IPS-NIHi11 (cell line): Measurements from ENCODE around the gene SAPCD2.

Experiments
- DNase-seq: peaks from one replicate; pipeline ENCODE4 v3.0.0; 2012; ENCODE audit warnings: mixed read lengths, low spot score

Gene SAPCD2

DNA sequence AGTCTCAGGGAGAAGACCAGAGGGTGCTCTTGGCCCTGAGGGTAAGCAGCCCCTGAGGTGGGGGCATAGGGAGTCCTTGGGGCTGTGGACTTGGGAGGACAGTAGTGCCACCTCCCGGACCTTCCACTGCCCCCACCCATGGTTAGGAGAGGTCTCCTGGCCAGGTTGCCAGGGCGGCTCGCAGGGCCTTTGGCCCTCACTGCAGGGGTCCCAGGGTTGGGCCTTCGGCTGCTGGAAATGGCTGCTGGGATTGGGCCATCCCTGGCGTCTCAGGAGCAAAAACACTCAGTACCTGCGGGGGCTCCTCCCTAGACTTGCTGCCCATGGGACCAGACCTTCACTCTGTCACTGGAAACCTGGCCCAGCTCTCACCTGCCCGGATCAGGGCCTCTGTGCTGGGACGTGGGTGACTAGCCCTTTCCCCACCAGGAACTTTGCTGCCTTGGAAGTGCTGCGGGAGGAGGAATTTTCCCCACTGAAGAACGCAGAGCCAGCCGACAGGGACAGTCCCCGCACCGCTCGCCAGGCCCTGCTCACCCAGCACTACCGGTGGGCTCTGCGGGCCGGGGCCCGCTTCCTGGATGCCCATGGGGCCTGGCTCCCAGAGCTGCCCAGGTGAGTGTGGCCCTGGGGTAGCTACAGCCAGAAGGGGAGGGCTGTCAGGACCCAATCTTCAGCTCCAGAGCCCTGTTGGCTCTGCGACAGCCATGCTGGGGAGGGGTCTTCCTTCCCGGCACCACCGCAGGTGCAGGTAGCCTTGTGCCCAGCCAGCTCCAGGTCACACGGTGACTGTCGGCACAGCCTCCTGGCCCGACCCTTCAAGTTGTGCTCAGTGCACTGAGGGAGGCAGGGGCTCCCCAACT lies 10.1 kb upstream of the SAPCD2 start:
- no peak for DNase-seq

DNA sequence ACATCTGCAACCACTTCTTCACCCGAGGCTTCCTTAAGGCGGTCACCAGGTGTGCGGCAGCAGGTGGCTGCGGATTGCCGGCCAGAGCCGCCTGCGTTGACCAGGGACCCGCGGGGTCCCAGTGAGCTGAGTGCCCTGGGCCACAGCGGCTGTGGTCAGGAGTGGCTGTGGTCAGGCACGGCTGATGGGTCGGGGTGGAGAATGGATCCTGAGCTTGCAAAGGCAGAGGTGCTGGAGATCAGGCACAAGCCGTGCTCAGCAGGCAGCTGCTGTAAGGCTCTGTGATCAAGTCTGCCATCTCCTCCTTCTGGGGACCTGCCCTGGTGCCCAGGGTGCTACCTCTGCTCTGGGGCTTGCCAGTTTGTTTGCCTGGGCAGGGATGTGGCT lies 9.0 kb upstream of the SAPCD2 start:
- DNase-seq = no peak

DNA sequence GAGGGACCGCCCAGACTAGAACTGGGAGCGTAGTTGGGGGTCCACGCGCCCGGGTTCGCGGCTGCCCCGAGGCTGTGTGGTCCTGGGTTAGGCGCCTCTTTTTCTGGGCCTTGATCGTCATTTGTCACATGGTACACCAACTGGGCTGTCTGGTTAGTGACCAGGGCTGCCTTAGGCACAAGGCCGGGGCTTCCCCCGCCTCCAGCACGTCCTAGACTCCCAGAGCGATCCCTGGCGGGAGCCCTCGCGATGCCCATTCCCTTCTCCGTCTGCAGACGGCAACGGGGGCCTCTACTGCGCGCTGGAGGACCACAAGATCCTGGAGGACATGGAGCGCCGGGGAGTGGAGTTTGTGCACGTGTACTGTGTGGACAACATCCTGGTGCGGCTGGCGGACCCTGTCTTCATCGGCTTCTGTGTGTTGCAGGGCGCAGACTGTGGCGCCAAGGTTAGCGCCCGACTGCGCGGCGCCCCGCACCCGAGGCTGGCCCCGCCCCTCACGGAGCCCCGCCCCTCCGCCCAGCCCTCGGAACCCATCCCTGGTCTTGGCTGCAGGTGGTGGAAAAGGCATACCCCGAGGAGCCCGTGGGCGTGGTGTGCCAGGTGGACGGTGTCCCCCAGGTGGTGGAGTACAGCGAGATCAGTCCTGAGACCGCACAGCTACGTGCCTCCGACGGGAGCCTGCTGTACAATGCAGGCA lies 8.5 kb upstream of the SAPCD2 start:
- DNase-seq = peak; percentile 72

DNA sequence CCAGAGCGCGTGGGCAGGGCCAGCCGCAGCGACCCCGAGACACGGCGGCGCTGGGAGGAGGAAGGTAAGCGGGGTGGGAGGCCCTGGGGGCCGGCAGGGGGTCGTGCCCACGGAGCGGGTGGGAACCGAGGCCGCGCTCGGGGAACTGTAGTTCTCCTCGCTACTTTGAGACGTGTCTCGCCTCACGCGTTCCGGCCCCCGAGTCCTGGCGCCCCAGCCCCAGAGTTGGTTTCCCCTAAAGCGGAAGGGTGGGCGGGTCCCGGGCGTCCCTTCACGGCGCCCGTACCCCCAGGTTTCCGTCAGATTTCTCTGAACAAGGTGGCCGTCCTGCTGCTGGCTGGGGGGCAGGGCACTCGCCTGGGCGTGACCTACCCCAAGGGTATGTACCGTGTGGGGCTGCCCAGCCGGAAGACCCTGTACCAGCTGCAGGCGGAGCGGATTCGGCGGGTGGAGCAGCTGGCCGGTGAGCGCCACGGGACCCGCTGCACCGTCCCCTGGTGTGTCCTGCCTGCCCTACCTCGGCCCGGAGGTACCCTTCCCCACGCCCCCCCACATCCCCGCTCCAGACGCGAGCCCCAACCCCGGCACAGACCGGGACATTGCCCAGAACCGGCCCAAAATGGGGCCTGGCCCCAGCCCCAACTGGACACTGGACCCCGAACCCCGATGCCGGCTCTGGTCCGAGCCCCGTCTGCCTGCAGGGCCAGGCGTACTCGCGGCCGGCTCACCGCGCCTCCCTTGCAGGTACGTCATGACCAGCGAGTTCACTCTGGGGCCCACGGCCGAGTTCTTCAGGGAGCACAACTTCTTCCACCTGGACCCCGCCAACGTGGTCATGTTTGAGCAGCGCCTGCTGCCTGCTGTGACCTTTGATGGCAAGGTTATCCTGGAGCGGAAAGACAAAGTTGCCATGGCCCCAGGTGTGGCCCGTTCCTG lies 7.7 kb upstream of the SAPCD2 start:
- no peak for DNase-seq

DNA sequence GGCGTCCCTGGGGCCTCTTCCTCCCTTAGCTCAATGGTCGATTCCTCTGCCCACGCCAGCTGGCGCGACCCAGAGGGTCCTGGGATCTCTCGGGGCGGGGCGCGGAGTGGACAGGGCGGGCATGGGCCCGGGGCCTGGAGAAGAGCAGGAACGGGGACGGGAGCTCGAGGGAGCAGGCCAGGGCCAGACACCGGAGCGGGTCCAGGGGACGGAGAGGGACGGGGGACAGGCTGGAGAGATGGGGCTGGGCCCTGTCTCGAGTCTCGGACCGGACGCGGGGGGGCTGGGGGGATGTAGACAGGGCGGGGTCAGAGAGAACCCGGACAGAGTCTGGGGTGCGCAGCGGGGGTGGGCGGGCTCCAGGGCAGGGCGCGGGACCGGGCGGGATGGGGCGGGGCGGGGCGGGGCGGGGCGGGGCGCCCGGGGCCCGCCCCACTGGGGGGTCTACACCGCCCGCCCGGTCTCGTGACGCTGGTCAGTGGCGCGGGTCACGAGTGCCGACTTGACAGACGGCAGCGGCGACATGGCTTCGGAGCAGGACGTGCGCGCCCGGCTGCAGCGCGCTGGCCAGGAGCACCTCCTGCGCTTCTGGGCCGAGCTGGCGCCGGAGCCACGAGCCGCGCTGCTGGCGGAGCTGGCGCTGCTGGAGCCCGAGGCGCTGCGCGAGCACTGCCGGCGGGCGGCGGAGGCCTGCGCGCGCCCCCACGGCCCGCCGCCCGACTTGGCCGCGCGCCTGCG lies 6.8 kb upstream of the SAPCD2 start, which contains the start of gene UAP1L1:
Gene UAP1L1 (plus strand): TSS at position 508 of the 738 bp plus-strand sequence. CDS start 16 bp downstream, at position 524.
- DNase-seq = peak; percentile 55

DNA sequence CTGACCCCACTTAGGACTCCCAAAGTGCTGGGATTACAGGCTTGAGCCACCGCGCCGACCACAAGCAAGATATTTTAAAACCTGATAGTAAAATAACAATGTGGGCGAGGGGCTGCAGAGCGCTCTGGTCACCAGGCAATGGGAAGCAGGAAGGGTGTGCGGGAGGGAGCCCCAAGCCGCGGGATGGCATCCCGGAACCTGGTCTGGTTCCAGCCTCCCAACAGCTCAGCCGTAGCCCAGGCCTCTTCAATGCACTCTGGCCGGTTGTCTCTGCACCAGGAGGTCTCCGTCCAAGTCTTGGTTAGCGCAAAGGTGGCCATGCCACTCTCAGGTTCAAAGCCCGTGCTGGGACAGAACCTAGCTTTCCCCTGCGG lies 6.3 kb upstream of the SAPCD2 start:
- DNase-seq = no peak

DNA sequence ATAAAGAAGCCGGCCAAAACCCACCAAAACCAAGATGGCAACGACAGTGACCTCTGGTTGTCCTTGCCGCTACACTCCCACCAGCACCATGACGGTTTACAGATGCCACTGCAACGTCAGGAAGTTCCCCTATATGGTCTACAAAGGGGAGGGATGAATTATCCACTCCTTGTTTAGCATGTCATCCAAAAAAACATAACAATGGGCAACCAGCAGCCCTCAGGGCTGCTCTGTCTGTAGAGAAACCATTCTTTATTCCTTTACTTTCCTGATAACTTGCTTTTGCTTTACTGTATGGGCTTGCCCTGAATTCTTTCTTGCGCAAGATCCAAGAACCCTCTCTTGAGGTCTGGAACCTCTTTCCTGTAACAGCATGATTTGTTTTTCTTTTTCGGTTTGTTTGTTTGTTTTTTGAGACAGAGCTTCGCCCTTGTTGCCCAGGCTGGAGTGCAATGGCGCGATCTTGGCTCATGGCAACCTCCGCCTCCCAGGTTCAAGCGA lies 5.0 kb upstream of the SAPCD2 start:
- no peak for DNase-seq

DNA sequence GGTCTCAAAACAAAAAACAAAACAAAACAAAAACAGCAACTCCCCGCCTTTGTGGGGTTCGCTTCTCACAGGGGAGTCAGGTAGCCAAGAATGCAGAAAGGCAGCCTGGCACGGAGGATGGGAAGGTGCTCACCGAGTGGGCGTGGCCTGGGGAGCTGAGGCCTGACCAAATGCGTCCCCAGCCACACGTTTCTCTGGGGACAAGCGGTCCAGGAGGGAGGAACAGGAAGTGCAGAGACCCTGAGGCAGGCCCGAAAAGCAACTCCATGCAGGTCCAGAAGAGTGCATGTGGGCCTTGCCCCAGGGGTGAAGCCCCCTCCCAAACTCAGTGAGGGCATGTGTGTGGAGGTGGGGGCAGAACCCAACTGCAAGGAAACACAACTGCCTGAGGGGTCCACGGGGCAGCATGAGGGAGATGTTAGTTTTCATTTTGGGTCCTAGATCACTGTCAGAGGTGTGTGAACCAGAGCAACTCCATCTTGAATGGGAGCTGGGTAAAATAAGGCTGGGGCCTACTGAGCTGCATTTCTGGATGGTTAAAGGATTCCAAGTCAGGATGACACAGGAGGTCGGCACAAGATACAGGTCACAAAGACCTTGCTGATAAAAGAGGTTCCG lies 4.4 kb upstream of the SAPCD2 start:
- no peak for DNase-seq

DNA sequence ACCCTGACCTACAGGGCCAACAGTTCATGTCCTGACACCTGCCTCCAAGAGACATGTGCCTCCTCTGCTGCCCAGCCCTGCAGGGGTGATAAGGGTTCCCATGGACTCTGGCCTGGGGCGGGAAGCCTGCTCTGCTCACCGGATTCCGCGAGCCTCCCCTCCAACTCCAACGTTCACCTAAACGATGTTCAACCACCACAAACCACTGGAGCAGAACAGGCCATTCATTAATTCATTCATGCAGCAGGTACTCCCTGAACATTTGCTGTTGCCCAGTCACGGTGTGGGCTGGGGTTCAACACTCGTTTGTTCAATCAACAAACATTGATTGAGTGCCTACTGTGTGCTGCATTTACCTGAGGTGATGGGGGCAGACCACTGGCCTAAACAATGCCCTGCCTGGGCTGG lies 3.6 kb upstream of the SAPCD2 start:
- DNase-seq = no peak

DNA sequence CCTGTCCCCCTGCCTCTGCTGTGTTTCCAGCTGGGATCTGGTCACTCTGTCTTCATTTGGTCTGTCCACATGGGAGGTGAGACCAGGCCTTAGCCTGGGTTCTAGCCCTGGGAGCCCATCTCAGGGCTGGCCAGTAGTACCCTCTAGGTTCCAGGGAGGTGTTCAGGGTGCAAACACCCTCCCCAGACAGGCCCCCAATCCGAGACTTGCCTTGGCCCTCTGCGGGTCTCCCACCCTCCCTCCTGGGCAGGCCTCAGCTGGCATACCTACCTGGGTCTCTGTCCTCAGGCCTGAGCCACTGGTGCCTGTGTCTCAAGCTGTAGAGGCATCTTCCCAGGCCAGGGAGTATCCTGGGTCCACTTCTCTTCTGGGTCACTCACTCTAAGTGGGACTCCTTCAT lies 925 bp upstream of the SAPCD2 start:
- DNase-seq = no peak

DNA sequence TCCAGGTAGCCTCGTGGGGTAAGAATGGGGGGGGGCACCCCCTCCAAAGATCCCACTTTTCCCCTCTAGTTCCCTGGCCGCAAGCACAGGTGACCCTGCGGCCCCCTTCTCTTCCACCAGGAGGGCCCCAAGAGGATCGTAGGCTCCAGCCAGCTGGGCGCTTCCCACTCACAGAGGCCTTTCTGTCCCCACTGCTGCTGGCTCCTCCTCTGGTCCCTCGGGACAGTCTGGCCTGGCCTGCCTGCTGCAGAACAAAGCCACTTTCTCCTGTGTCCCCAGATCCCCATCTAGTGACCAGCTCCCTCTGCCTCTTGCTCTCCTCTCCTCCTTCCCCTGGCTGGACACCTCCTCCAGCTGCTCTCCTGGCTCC lies 534 bp upstream of the SAPCD2 start:
- no peak for DNase-seq

DNA sequence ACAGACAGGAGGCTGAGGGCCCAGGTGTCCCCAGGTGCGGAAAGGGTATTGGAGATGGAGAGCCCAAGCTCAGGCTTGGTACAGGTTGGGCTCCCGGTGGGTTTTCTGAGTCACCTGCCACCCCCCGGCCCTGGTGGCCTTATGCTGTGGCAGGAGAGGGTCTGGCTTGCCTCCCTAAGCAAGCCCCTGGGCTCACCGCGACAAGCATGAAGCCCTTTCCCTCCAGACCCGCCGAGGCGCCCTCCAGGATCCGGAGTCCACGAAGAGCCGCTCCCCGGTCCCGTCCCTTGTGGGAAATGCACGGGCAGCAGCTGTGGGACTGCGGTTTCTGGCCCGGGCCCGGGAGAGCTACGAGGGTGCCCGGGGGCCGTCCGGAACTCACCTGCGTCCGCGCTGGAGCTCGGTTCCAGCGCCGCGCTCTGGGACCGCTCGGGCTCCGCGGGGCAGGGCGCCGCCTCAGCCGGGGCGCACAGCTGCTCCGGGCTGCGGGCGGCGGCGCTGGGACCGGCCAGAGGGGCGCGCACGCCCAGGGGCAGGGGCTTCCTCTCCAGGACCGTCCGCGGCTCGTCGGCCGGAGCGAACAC lies 757 bp downstream of the SAPCD2 start:
- peak; percentile 52 for DNase-seq

DNA sequence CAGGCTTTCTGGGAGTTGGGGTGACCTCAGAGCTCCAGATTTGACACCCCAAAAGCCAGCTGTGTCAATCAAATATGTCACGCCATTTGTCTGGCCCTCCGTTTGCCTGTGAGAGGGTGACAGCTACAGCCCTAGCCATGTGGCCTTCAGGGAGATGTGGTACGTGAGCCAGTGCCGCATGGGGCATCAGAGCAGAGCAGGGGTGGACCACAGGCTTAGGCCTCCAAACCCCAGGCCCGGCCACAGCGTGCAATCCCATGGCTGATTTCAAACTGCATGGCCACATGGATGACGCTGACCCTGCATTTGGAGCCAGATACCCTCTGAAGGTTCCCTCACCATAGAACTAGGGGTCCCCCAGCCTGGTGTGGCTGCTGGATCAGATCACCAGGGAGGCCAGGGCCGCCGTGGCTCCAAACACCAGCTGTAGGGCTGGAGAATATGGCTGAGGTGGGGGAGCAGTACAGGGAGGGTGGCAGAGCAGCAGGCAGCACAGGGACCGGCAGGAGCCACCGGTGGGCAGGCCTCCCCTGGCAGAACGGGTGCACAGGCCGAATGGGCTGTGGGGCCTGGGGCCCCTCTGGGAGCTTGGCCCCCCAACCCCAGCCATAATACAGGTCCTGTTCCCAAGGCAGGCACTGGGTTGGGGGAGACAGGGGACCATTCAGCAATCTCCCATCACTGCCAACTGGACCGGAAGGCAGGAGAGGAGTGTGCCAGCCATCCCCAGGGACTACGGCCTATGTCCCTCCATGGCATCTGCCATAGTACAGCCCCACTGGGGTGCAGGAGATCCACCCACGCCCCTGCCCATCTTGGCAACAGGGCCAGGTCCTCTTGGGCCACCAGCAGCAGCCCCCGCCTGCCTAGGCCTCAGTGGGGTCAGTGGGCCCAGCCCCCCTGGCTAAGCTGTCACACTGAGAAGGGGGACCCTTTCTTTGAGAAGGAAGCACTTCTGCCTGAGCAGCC lies 1.5 kb downstream of the SAPCD2 start:
- DNase-seq = no peak

DNA sequence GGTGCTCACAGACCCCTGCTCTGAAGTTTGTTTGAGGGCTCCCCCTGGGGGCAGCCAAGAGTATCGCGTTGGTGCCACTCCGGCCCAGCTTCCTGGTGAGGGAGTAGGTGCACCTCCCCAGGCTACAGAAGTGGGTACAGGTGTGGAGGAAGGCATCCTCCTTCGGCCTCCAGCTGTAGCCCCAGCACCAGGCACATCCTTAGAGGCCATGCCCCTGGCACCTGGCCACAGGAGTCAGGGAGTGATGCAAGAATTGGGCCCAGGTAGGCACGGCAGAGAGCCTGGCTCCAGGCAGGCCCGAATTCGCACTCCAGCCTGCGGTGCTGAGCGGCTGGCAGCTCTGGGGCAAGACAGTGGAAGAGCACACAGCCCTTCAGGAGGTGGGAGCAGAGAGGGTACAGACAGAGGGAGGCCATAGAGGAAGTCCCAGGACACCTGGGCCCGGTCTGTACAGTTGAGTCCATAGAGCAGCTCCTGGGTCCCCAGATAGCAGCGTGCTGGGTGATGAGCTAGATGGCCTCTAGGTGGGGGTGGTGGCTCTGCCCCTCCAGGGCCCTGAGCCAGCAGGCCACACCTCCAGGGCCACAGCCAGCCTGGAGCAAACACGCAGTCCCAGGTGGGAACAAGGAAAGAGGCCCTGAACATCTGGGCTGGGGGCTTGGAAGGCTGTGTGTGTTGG lies 2.4 kb downstream of the SAPCD2 start:
- DNase-seq = peak; percentile 84

DNA sequence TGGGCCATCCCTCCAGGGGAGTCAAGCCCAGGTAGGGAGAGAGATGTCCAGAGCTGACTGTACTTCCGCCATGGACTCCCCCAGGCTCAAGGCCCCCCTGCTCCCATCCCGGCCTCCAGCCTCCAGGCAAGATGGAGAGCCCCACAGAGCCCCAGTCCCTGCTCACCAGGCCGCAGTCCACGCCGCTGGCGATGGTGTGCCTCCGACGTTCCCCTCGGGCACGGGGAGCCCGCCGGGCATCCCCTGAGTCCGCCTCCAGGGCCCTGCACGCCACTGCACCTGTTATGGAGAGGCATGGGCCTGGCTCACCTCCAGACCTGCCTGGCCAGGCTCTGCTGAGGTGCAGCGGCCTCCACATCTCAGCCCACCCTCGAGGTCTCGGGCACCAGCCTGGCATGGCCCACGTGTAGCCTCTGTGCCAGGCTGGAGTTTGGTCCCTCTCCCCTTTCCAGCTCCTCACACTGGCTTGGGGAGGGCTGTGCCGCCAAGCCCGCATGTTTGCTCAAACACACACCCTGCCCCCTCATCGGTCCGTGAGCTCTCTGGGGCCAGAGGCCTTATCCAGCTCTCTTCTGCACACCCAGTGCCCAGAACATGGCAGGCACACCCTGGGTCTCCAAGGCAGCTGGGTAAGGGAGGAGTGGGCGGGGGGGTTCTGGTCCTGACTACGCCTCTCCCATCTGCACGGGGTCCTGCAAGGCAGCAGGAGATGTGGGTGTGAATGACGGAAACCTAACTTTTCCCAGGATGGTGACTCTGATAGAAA lies 4.1 kb downstream of the SAPCD2 start:
- DNase-seq = no peak

DNA sequence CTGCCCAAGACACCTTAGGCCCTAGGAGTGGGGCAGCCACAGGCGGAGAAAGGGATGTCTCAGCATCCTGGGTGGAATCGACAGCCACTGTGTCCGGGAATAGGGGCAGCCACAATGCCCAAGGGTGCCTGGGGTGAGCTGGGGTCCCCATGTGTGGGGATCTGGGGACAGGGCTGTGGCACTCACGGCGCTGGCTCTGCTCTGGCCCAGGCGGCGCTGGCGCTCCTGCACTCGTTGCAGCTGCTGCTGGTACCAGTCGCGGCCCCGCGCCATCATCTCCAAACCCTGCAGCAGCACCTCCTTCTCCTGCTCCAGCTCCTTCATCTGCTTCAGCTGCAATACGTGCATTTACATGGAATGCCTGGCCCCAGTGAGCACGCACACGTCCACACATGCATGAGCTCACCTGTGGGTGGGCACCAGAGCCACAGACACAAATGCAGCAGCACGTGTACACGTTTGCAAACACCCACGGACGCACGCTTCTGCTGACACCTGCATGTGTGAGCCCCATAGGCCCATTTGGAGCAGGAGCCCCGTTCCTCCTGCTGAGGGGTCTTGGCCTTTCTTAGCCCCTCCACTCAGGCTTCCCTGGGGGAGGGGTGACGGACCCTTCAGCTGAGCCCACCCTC lies 4.9 kb downstream of the SAPCD2 start:
- DNase-seq = no peak

DNA sequence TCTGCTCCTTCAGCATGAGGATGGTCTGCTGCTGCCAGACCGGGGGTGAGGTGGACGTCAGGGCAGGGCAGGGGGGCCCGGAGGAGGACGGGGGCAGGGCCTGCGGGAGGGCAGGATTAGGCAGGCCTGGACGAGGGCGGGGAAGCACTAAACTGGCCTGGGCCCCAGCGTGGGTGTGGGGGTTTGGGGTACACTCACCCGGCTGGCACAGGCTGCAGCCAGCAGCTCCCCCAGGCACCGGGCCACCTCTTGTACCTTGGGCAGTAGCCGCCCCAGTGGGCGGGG lies 5.5 kb downstream of the SAPCD2 start:
- DNase-seq = no peak
